HEK293T (cell line): Measurements from ENCODE around the gene RBM15.

Source experiments
- HDGF ChIP-seq: fragments of 450-650 bp; IDR thresholded peaks from 2 replicates; pipeline ENCODE4 v1.6.1; 2017; ENCODE audit warnings: antibody characterized with exemption, borderline replicate concordance
- NFRKB ChIP-seq: fragments of 450-650 bp; IDR thresholded peaks from 2 replicates; pipeline ENCODE4 v1.6.1; 2016; ENCODE audit warnings: mild to moderate bottlenecking, moderate library complexity
- ZNF384 ChIP-seq: fragments of 450-650 bp; IDR thresholded peaks from 2 replicates; pipeline ENCODE4 v1.6.1; 2016

- TF ChIP-seq NFRKB = no peak
- TF ChIP-seq HDGF = no peak
- TF ChIP-seq ZNF384 = no peak
Observed at GRCh38 chr1:110309767-110310166, 29.4 kb upstream of the RBM15 start.
